ENCODE results near the gene TCF12.

GRCh38 chr15:57310876-57311275, 392.4 kb downstream of the TCF12 start:
- TF ChIP-seq CTCF (IDR thresholded peaks at IDR 0.05; ENCODE audit: extremely low read depth in 1 of 2, insufficient read depth in 1 of 2, low read depth in 1 of 2, low read length in 2 of 2) (no peak), POLR2AphosphoS5 (IDR thresholded peaks at IDR 0.05; ENCODE audit: insufficient read depth, low read depth, low read length) (no peak)
